Activated T-helper 1 cell treated with Interleukin-2 at 50 U/mL for 16 hours (primary cell): ENCODE measurements around the gene ZNF561.

ENCODE experiments used
- DNase-seq: peaks from one replicate; pipeline ENCODE4 v3.0.0-alpha.2; 2020; ENCODE audit warnings: low read depth

The ZNF561 gene

GRCh38 chr19:9580728-9581127 lies 40.3 kb downstream of the ZNF561 start:
- DNase-seq: no peak

GRCh38 chr19:9570255-9570654 lies 50.8 kb downstream of the ZNF561 start:
- no peak for DNase-seq

GRCh38 chr19:9566729-9567128 lies 54.3 kb downstream of the ZNF561 start:
- DNase-seq: no peak

GRCh38 chr19:9565900-9566705 lies 54.9 kb downstream of the ZNF561 start:
- no peak for DNase-seq
